ENCODE measurements around the gene MCM9.

The MCM9 gene

DNA sequence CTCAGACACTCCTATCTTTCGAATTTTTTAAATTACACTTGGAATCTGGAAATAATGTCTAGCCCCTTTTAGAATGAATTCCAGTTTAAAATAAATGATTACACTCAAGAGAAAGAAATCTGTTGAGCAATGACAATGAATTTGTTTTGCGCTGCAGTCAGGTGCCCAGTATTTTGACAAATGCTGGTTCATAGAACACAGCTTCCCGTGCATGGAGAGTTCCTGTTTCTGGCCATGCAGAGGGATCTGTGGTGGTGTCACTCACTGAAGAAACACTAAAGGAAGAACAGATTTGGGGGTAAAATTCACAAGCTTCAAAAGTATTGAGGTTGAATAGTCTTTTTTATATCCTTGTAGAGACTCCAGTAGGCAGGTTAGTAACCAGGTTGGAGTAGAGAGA, 170.2 kb downstream of the MCM9 start:
- no peak for DNase-seq
